Neuron (in vitro differentiated cells): ENCODE results near the gene KCNJ18.
"Not testable (repeated sequence)": the region's sequence is repeated elsewhere in the genome, so short reads cannot be mapped to it uniquely, and the experiment has no call there.

Experiments used
- H2AFZ ChIP-seq: one replicate; pipeline ENCODE4 v1.6.1; 2013; ENCODE audit warnings: low read depth, mild to moderate bottlenecking, inconsistent platforms, low read length, moderate library complexity
- H3K27me3 ChIP-seq: one replicate; pipeline ENCODE4 v1.6.1; 2013; ENCODE audit warnings: low read length; ENCODE audit not compliant: insufficient read depth
- H3K36me3 ChIP-seq: one replicate; pipeline ENCODE4 v1.6.1; 2013; ENCODE audit warnings: low read length; ENCODE audit not compliant: insufficient read depth
- H3K4me1 ChIP-seq: one replicate; pipeline ENCODE4 v1.6.1; 2013; ENCODE audit warnings: low read length; ENCODE audit not compliant: insufficient read depth
- H3K4me3 ChIP-seq: 2 replicates; pipeline ENCODE4 v1.5.1; 2013; ENCODE audit warnings: mild to moderate bottlenecking, low read length, moderate library complexity
- H3K9me3 ChIP-seq: one replicate; pipeline ENCODE4 v1.6.1; 2013; ENCODE audit warnings: low read length

Gene KCNJ18

DNA sequence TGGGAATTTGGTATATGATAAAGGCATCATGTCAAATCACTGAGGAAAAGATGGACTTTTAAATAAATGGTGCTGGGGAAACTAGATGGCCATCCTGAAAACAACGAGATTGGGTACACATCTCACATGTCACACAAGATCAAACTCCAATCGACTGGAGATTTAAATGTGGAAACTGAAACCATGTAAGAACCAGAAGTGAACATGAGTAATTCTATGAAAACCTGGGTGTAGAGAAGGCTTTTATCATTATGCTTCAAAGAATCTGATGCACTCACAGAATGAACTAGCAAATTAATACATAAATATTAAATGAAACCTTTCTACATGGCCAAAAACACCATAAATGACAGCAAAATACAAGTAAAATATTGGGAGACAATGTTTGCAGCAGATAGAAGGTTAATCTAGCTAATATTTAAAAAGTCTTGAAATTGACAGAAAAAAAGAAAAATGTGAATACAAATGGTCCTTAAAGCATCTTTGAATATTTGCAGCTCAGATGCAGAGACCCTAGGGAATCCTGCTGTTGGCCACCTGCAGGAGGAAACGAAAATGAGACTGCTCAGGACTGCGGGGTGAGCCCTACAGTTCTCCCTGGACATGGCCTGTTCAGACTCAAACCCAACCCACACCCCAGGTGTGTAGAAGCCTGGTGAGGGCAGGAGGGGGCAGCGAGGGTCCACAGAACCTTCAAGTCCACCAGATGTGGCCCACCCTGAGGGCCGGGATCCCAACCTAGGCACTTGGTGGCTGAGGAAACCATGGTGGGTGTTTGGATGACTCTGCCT is 32.1 kb downstream of the KCNJ18 start:
- not testable (repeated sequence) for H3K36me3 ChIP-seq, H2AFZ ChIP-seq, H3K4me1 ChIP-seq, H3K27me3 ChIP-seq, H3K9me3 ChIP-seq, H3K4me3 ChIP-seq

DNA sequence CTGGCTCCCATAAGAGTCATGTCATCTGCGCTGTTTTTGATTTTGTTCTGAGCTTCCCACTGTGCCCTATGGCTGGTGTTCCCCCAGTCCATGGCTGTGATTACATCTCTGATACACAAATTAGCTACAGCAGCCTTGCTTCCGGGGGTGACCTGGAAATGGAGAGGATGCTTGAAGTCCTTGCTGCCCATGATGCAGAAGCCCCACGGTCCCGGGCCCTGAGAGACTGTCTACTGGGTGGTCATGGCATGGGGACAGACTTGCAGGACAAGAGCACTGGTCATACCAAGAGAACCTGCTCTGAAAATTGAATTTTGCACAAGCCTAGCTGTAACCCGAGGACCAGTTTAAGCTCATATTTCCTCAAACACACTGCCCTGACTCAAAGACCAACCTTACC is 38.8 kb downstream of the KCNJ18 start:
- H3K4me3 ChIP-seq, H3K27me3 ChIP-seq, H3K9me3 ChIP-seq, H3K4me1 ChIP-seq, H2AFZ ChIP-seq, H3K36me3 ChIP-seq: not testable (repeated sequence)

DNA sequence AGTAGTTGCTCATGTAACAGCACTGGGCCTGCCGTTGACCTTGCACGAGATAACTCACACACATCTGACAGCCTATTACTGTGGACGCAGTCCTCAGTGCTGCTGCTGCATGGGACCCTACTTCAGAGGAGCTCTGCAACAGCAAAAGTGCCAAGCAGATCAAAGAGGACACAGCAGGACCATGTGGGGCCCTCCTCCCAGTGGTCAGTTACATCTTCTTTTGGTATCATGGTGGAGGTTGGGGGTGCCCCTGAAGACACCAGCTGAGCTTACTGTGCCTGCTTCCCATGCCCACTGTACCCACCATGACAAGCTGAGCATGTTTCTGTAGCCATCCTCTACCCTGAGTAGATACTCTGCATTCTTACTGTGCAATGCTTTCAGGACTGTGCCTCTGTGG is 41.6 kb downstream of the KCNJ18 start:
- not testable (repeated sequence) for H3K4me3 ChIP-seq, H3K4me1 ChIP-seq, H2AFZ ChIP-seq, H3K9me3 ChIP-seq, H3K36me3 ChIP-seq, H3K27me3 ChIP-seq

DNA sequence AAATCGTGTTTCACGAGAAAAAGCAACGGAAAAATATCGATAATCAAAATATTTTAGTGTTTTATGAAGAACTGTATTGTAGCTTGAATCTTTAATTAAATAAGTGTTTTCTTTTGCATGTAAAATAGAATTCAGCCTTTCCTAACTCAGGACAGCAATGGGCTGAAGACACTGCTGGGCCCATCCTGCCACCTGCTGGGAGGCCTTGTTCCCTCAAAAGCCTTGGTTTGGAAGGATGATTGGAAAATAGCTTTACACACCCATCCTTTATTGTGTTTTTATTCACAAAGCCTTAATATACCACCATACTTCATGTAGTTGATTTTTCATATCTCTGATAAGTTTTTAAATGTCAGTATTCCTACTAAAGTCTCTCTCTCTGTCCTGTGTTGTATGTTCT is 43.5 kb downstream of the KCNJ18 start:
- not testable (repeated sequence) for H3K4me1 ChIP-seq, H3K9me3 ChIP-seq, H3K36me3 ChIP-seq, H3K27me3 ChIP-seq, H3K4me3 ChIP-seq, H2AFZ ChIP-seq

DNA sequence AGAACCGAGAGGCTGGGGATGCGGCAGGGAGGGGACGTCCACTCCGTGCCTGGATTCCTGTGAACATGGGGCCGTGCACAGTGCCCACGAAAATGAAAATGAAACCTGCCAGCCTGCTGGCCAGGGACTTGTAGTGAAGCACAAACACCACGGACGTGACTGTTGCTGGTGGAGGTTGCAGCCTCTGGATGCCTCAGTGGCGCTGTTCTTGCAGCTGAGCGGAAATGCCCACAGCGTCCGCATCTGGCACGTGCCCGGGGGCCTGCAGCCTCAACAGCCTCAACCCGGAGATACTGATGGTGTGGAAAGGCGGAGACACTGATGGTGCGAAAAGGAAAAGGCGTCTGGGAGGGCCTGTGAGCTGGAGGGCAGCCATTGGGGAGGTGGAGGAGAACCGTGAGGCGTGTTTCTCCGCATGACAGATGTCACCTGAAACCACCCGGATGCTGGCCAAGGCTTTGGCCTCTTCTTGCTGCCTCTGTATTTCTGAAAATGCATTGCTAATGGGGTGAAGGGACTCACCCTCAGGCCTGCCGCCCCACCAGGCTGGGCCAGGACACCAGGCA is 44.8 kb downstream of the KCNJ18 start:
- not testable (repeated sequence) for H3K36me3 ChIP-seq, H3K9me3 ChIP-seq, H3K27me3 ChIP-seq, H3K4me3 ChIP-seq, H3K4me1 ChIP-seq, H2AFZ ChIP-seq

DNA sequence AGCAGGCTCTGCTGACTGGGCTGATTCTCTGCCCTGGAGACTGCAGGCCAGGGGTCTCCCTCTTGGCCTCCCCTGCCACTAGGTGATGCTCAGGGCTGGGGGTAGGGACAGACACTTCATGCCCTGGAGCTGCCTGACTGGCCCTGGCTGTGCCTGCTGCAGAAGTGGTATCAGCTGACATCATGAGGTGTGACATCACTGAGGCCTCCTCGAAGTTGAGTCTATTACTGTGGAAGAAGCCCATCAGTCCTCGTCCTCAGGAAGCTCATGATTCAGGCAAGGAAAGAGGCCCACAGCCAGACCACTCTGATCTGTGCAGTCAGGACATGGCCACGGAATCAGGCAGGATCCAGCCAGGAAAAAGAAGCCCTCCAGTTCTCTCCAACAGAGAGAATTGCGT is 45.9 kb downstream of the KCNJ18 start:
- H3K9me3 ChIP-seq, H3K4me1 ChIP-seq, H3K4me3 ChIP-seq, H3K27me3 ChIP-seq, H2AFZ ChIP-seq, H3K36me3 ChIP-seq: not testable (repeated sequence)

DNA sequence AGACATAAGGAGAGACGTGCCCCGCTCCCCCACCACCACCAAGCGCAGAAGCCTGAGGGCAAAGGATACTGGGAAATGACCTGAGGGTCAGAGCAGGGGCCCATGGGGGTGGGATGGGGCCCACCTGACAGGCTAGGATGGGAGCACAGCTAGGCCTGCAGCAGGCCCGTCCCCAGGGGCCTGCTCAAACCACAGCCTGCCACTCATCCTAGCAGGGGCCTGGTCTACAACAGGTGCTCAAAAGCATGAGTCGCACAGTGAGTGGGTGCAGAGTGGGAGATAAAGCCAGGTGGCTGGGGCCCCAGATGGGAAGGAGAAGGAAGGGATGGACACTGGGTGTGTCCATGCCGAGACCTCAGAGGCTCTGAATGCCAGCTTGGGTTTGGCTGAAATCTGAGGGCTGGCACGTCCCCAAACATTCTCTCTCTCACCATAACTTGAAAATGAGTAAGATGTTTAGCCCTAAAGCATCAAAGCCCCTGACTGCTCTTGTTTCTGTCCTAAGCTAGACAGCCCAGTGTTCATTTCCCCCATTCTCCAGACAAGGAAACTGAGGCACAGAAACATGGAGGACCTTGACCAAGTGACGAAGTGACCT is 46.7 kb downstream of the KCNJ18 start:
- not testable (repeated sequence) for H3K36me3 ChIP-seq, H3K4me1 ChIP-seq, H3K27me3 ChIP-seq, H2AFZ ChIP-seq, H3K9me3 ChIP-seq, H3K4me3 ChIP-seq

DNA sequence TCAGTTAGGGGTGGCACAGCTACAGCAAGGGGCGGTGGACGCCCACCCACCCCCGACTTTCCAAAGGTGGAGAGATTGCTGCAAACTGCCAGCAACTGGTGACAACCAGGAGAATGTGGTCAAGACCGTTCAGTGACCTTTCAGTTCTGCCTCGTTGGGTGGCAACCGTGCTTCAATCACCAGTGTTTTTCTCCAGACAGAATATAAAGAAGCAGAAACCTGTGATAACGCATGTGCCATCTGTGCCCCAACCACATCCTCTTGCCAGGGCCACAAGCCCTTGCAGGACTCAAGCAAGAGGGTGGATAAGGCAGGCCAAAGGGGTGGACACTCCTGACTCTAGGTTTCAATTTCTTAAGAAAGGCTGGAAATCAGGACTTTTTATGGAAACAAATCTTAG is 47.2 kb downstream of the KCNJ18 start:
- not testable (repeated sequence) for H3K36me3 ChIP-seq, H3K4me3 ChIP-seq, H3K27me3 ChIP-seq, H3K4me1 ChIP-seq, H3K9me3 ChIP-seq, H2AFZ ChIP-seq

DNA sequence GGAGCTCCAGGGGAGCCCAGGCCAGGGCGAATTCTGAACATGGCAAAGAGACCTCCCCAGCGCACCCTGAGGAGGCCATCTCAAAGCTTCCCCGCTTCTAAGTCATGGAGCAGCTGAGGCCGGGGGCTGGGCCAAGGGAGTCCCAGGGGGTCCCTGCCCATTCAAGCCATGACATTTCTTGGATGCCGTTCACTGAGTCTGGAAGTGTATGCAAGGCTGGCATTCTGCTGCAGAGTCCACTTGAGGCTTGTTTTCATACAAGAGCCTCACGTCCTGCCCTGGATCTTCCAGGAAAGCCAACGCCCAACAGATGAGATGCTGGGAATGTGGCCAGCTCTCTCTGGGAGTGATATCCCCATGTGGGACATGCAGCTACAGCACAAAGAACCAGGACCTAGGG is 48.5 kb downstream of the KCNJ18 start:
- not testable (repeated sequence) for H3K4me3 ChIP-seq

DNA sequence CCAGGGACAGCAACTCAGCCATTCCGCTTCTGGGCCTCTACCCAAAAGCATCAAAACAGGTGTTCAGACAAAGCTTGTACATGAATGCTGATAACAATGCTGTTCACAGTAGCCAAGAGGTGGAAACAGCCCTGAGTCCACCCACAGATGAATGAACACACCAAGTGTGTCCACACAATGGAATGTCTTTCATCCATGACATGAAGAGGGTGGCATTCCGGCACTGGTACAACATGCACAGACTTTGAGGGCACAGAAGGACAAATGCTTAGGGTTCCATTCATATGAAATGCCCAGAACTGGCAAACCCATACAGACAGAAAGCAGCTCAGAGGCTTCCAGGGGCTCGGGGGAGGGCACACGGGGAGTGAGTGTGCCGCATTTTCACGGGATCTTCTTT is 49.2 kb downstream of the KCNJ18 start:
- H3K4me3 ChIP-seq, result not testable (repeated sequence)

More for the DNA sequence above, 48.5 kb downstream of the KCNJ18 start:
- H3K9me3 ChIP-seq, H3K4me1 ChIP-seq, H2AFZ ChIP-seq, H3K36me3 ChIP-seq, H3K27me3 ChIP-seq: not testable (repeated sequence)

DNA sequence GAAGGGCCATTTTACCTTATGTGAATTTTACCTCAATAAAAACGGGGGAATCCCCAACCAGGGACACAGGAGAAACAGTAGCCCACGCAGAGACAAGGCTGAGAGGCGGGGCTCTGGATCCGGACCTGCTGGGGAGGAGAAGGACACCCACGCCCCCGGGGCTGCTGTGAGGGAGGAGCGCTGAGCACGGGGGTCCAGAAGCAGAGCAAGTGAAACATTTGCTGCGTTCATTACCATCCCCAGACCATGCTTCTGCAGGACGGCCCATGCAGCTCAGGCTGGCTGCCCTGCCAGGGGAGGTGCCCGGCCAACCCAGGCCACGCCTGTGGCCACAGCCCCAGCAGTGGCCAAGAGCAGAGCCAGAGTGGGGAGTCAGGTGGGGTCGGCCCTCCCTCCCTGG is 50.0 kb downstream of the KCNJ18 start:
- Histone ChIP-seq H3K36me3 (no peaks in the 10 kb centered on the region), H2AFZ (no peak overlapping the region), H3K4me3 (no peak overlapping the region), H3K27me3 (no peaks in the 10 kb centered on the region), H3K4me1 (no peaks in the 10 kb centered on the region), H3K9me3 (no peaks in the 10 kb centered on the region)

More for the DNA sequence above, 49.2 kb downstream of the KCNJ18 start:
- not testable (repeated sequence) for H2AFZ ChIP-seq, H3K27me3 ChIP-seq, H3K36me3 ChIP-seq, H3K4me1 ChIP-seq, H3K9me3 ChIP-seq

DNA sequence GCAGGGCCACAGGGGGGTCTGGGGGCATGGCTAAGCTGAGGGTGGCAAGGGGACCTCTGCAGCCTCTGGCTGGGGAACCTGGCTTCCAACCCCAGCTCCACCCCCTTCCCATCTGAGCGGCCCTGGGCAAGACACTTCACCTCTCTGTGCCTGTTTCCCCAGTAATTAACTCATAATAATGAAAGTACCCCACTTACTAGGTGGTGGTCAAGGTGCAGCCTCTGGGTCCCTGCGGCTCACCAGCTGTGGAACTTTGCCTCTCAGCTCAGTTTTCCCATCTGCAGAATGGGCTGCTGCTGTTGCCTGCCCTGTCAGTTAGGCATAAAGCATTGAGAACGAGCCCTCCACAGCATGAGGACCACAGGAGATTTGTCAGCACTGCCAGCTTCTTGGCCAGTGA is 51.8 kb downstream of the KCNJ18 start:
- not testable (repeated sequence) for H3K27me3 ChIP-seq, H3K9me3 ChIP-seq, H3K4me1 ChIP-seq, H3K36me3 ChIP-seq, H2AFZ ChIP-seq, H3K4me3 ChIP-seq

DNA sequence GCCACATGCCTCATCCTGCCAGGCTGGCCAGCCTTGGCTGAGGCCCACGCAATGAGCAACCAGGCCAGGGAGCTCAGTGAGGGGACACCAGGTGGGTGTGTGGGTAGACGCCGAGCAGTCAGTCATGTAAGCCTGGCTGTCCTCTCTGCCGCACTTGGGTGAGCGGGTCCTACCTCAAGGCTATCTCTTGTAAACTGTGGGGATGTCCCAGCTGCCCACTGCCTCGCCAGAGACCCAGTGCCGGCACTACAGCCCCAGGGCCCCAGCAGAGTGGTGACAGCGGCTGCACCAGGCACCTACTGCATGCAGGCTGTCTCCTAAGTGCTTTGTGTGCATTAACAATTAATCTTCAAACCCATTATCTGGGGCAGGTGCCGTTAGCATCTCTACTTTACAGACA is 52.3 kb downstream of the KCNJ18 start:
- not testable (repeated sequence) for H3K27me3 ChIP-seq, H3K4me1 ChIP-seq, H3K9me3 ChIP-seq, H2AFZ ChIP-seq, H3K4me3 ChIP-seq, H3K36me3 ChIP-seq
